H1 (cell line): ENCODE results near the gene PKD1L1. TPM values are rescaled to one million over a fixed set of nuclear protein-coding genes. Genes with fewer than 3 reads are reported as not detected.

Experiments
- CTCF ChIA-PET: fragments of 300-600 bp; sonication (Branson Sonifier 250); formaldehyde crosslinking; loops from one replicate; lab custom pipeline; 2021; ENCODE audit not compliant: partially characterized antibody; lab: Charles Lee
- POLR2A ChIA-PET: fragments of 300-600 bp; sonication (Branson Sonifier 250); formaldehyde crosslinking; loops from one replicate; lab custom pipeline; 2021; ENCODE audit warnings: inconsistent platforms; ENCODE audit not compliant: partially characterized antibody; lab: Charles Lee
- DNase-seq, 2 experiments: peaks; one replicate each; pipeline versions ENCODE4 v3.0.0 to v3.0.0-alpha.2; 2010 to 2022; ENCODE audit warnings: low spot score in 2 of 2, low read depth in 1 of 2, mixed read lengths in 1 of 2
- FAIRE-seq: peaks from 2 replicates; lab custom pipeline; 2011; peaks lifted over from hg19 to GRCh38; lab: Jason Lieb, UNC
- H2AFZ ChIP-seq: 2 replicates; pipeline ENCODE4 v1.8.1; 2012; ENCODE audit warnings: low read length, inconsistent platforms
- H2AK5ac ChIP-seq: 2 replicates; pipeline ENCODE4 v1.6.1; 2013; ENCODE audit warnings: low read depth, low read length
- H2BK120ac ChIP-seq: replicated peaks from 2 replicates; pipeline ENCODE3; 2013; ENCODE audit warnings: low read depth, low read length, inconsistent platforms
- H2BK12ac ChIP-seq: 2 replicates; pipeline ENCODE4 v1.6.1; 2013; ENCODE audit warnings: low read depth, low read length
- H2BK15ac ChIP-seq: 2 replicates; pipeline ENCODE4 v1.6.1; 2013; ENCODE audit warnings: low read length
- H2BK20ac ChIP-seq: 2 replicates; pipeline ENCODE4 v1.6.1; 2013; ENCODE audit warnings: low read length
- H2BK5ac ChIP-seq: 2 replicates; pipeline ENCODE4 v1.6.1; 2013; ENCODE audit warnings: low read depth, low read length
- H3K14ac ChIP-seq: 2 replicates; pipeline ENCODE4 v1.6.1; 2013; ENCODE audit warnings: inconsistent platforms; ENCODE audit not compliant: insufficient read length
- H3K18ac ChIP-seq: 2 replicates; pipeline ENCODE4 v1.6.1; 2013; ENCODE audit warnings: low read length; ENCODE audit errors: extremely low read depth
- H3K23ac ChIP-seq: 2 replicates; pipeline ENCODE4 v1.6.1; 2013; ENCODE audit warnings: inconsistent platforms; ENCODE audit not compliant: insufficient read length
- H3K23me2 ChIP-seq: 2 replicates; pipeline ENCODE4 v1.6.1; 2013; ENCODE audit warnings: low read depth, low read length
- H3K27ac ChIP-seq: 2 replicates; pipeline ENCODE4 v1.6.1; 2011; ENCODE audit warnings: low read depth, low read length, inconsistent platforms
- H3K27me3 ChIP-seq, 4 experiments: replicated peaks in 1 of 4; 1 replicate in 1 of 4; 2 replicates in 3 of 4; pipeline versions ENCODE4 v1.6.1 to v1.8.1; 2011 to 2013; ENCODE audit warnings: low read length in 3 of 4, mild to moderate bottlenecking in 3 of 4, inconsistent platforms in 2 of 4, mixed read lengths in 2 of 4, moderate library complexity in 1 of 4; ENCODE audit not compliant: control insufficient read depth in 3 of 4, insufficient read depth in 3 of 4; ENCODE audit errors: extremely low read depth in 1 of 4
- H3K36me3 ChIP-seq, 4 experiments: 2 replicates each; pipeline versions ENCODE4 v1.6.1 to v1.8.1; 2011 to 2013; ENCODE audit warnings: mild to moderate bottlenecking in 4 of 4, low read length in 3 of 4, moderate library complexity in 2 of 4, control low read depth in 1 of 4, inconsistent platforms in 1 of 4; ENCODE audit not compliant: insufficient read depth in 4 of 4, control insufficient read depth in 2 of 4
- H3K4ac ChIP-seq: replicated peaks from 2 replicates; pipeline ENCODE3; 2013; ENCODE audit warnings: low read length, low read depth, mixed read lengths, inconsistent platforms; ENCODE audit not compliant: insufficient read length
- H3K4me1 ChIP-seq, 4 experiments: replicated peaks in 1 of 4; 1 replicate in 1 of 4; 2 replicates in 3 of 4; pipeline versions ENCODE4 v1.6.1 to v1.8.1; 2011 to 2013; ENCODE audit warnings: low read length in 3 of 4, inconsistent platforms in 2 of 4, mixed read lengths in 1 of 4; ENCODE audit not compliant: insufficient read depth in 4 of 4, control insufficient read depth in 3 of 4
- H3K4me2 ChIP-seq, 2 experiments: 2 replicates each; pipeline versions ENCODE4 v1.6.1 to v1.8.1; 2011 to 2013; ENCODE audit warnings: low read depth in 2 of 2, low read length in 2 of 2, control low read depth in 1 of 2, inconsistent platforms in 1 of 2, mild to moderate bottlenecking in 1 of 2; ENCODE audit not compliant: insufficient read depth in 1 of 2
- H3K4me3 ChIP-seq, 4 experiments: fragments of 200-600, 300-600 bp in 1 of 4; sonication (generic), shearing (Covaris generic), sonication (Bioruptor Twin) in 1 of 4; 2 replicates each; pipeline versions ENCODE4 v1.5.1 to v1.8.1; 2011 to 2016; ENCODE audit warnings: low read length in 4 of 4, low read depth in 3 of 4, control low read depth in 2 of 4, inconsistent platforms in 2 of 4, mild to moderate bottlenecking in 2 of 4, mixed read lengths in 1 of 4, moderate library complexity in 1 of 4; ENCODE audit not compliant: insufficient read depth in 2 of 4; ENCODE audit errors: extremely low read depth in 1 of 4
- H3K56ac ChIP-seq: replicated peaks from 2 replicates; pipeline ENCODE3; 2013; ENCODE audit warnings: low read depth, mild to moderate bottlenecking, mixed read lengths, low read length, inconsistent platforms; ENCODE audit not compliant: insufficient read length
- H3K79me1 ChIP-seq: 2 replicates; pipeline ENCODE4 v1.6.1; 2013; ENCODE audit warnings: low read depth, low read length, control low read depth
- H3K79me2 ChIP-seq, 2 experiments: 2 replicates each; pipeline versions ENCODE4 v1.6.1 to v1.8.1; 2012 to 2013; ENCODE audit warnings: low read length in 2 of 2, mild to moderate bottlenecking in 2 of 2, inconsistent platforms in 1 of 2; ENCODE audit not compliant: insufficient read depth in 2 of 2, control insufficient read depth in 1 of 2
- H3K9ac ChIP-seq, 4 experiments: replicated peaks in 1 of 4; 1 replicate in 1 of 4; 2 replicates in 3 of 4; pipeline versions ENCODE4 v1.6.1 to v1.8.1; 2011 to 2013; ENCODE audit warnings: low read depth in 3 of 4, low read length in 3 of 4, control low read depth in 2 of 4, mild to moderate bottlenecking in 2 of 4, moderate library complexity in 2 of 4, inconsistent platforms in 1 of 4; ENCODE audit errors: extremely low read depth in 1 of 4
- H3K9me3 ChIP-seq, 2 experiments: 2 replicates each; pipeline versions ENCODE4 v1.6.1 to v1.8.1; 2012 to 2013; ENCODE audit warnings: mild to moderate bottlenecking in 2 of 2, moderate library complexity in 2 of 2, control low read depth in 1 of 2, inconsistent platforms in 1 of 2, low read depth in 1 of 2, low read length in 1 of 2, mixed read lengths in 1 of 2; ENCODE audit not compliant: insufficient read depth in 2 of 2
- H4K20me1 ChIP-seq, 2 experiments: replicated peaks in 1 of 2; 2 replicates each; pipeline versions ENCODE3 to v1.8.1; 2011 to 2013; ENCODE audit warnings: inconsistent platforms in 2 of 2, low read length in 2 of 2, mild to moderate bottlenecking in 1 of 2; ENCODE audit not compliant: insufficient read depth in 2 of 2, control insufficient read depth in 1 of 2
- H4K5ac ChIP-seq: 2 replicates; pipeline ENCODE4 v1.6.1; 2013; ENCODE audit warnings: low read length, low read depth, mixed read lengths, inconsistent platforms; ENCODE audit not compliant: insufficient read length
- H4K8ac ChIP-seq: 2 replicates; pipeline ENCODE4 v1.8.0; 2013; ENCODE audit warnings: mild to moderate bottlenecking, moderate library complexity, low read length, inconsistent platforms; ENCODE audit not compliant: insufficient read depth; ENCODE audit errors: extremely low read depth
- H4K91ac ChIP-seq: replicated peaks from 2 replicates; pipeline ENCODE3; 2013; ENCODE audit warnings: low read length, mixed read lengths, inconsistent platforms; ENCODE audit not compliant: insufficient read length
- KDM1A ChIP-seq: fragments of 200-600, 300-600 bp; sonication (generic); IDR thresholded peaks from 2 replicates; pipeline ENCODE4 v1.7.1; 2016; ENCODE audit warnings: mild to moderate bottlenecking, low read length, borderline replicate concordance
- KDM4A ChIP-seq: IDR thresholded peaks from one replicate; pipeline ENCODE4 v1.7.1; 2012; ENCODE audit warnings: low read depth, mild to moderate bottlenecking, moderate library complexity, low read length, inconsistent platforms; ENCODE audit not compliant: severe bottlenecking
- POU5F1 ChIP-seq: IDR thresholded peaks from 2 replicates; pipeline ENCODE4 v1.6.1; 2011; ENCODE audit warnings: low read depth, mild to moderate bottlenecking, low read length, moderate library complexity
- RXRA ChIP-seq: IDR thresholded peaks from 2 replicates; pipeline ENCODE4 v1.6.1; 2011; ENCODE audit warnings: low read depth, mild to moderate bottlenecking, low read length, moderate library complexity; ENCODE audit not compliant: insufficient read depth
- TBP ChIP-seq: IDR thresholded peaks from 2 replicates; pipeline ENCODE4 v1.6.1; 2011; ENCODE audit warnings: low read depth, low read length, improper control_type of control experiment
- TEAD4 ChIP-seq: IDR thresholded peaks from 2 replicates; pipeline ENCODE4 v1.6.1; 2012; ENCODE audit warnings: low read depth, low read length, inconsistent platforms, mixed read lengths
- WGBS, 2 experiments: shearing (Covaris generic) in 1 of 2; methylation state at CpG; one replicate each; pipeline versions ENCODE4 v1.1.6 to v1.1.7; 2013 to 2015; ENCODE audit warnings: low lambda C conversion rate in 2 of 2, mixed read lengths in 2 of 2, inconsistent platforms in 1 of 2, low coverage in 1 of 2, missing lambda C conversion rate in 1 of 2; ENCODE audit not compliant: insufficient replicate concordance in 2 of 2, insufficient coverage in 1 of 2, insufficient read length in 1 of 2; ENCODE audit errors: extremely low coverage in 1 of 2, missing lambda C conversion rate in 1 of 2; 5-methylcytosine and 5-hydroxymethylcytosine counted together
- polyA plus RNA-seq, 7 experiments: library from polyadenylated mRNA; depleted of rRNA in 3 of 7; stranded (reverse) in 5 of 7; unstranded in 2 of 7; fragments of >200 nt in 5 of 7; fragments of 200-250 nt in 2 of 7; gene quantifications; 1 replicate in 5 of 7; 2 replicates in 1 of 7; 4 replicates in 1 of 7; pipeline versions ENCODE4 v1.2.1 to v1.2.3, GENCODE V29; 2011 to 2013; ENCODE audit warnings: missing spikeins in 2 of 7, mixed read lengths in 2 of 7
- total RNA-seq: library from RNA; stranded (reverse); fragmentation: NEBNext Ultra II Directional; extraction: Animal tissue kit (Norgen Biotek cat#: 25700); gene quantifications from 2 replicates; pipeline ENCODE4 v1.2.1, GENCODE V29; 2021

The PKD1L1 gene
- total and polyA plus RNA-seq, 2 of the 8 experiments (the other 6 are each of a cell fraction or from before 2014, with no cell fraction given): 0.22 to 0.35 TPM

DNA sequence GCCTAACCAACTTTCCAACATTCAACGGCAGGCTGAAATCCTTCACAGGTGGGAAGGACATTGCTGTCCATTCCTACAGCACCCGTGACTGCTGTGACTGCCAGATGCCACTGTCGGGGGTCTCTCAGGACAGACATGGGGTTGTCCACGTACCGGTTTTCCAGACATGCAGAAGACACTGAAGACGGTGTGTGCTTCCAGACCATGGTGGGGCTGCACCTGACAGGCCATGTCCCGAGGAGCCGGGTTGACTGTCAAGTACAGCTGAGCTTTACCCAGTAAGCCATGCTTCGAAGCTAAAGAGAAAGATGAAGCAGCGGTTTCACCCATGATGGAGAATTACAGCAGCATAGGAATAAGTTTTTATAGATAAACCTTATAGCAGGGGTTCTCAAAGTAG is 70.9 kb downstream of the PKD1L1 start:
- Histone ChIP-seq H3K23ac (no peak overlapping the region), H3K4me2 (no peak overlapping the region), H3K9me3 (no peaks in the 10 kb centered on the region), H3K23me2 (no peaks in the 10 kb centered on the region; the same call in 1 of the 2 replicates), H3K56ac (no peak overlapping the region), H2AK5ac (no peak overlapping the region), H3K14ac (no peak overlapping the region), H2BK15ac (no peak overlapping the region), H3K18ac (no peak overlapping the region), H2AFZ (no peak overlapping the region), H2BK20ac (no peak overlapping the region), H3K27ac (no peak overlapping the region), H3K4me1 (no peaks in the 10 kb centered on the region; a peak in 2 of 7 replicates), H3K27me3 (no peaks in the 10 kb centered on the region), H2BK5ac (no peak overlapping the region), H3K79me2 (no peaks in the 10 kb centered on the region), H4K20me1 (no peaks in the 10 kb centered on the region), H4K91ac (no peak overlapping the region), H4K8ac (no peak overlapping the region), H3K79me1 (0 out of 2 replicates have a peak, but pooled peaks cover 2% of the 10 kb centered on the region), H2BK120ac (no peak overlapping the region), H4K5ac (no peak overlapping the region), H2BK12ac (no peak overlapping the region), H3K36me3 (no peaks in the 10 kb centered on the region), H3K9ac (no peak overlapping the region), H3K4me3 (no peak overlapping the region), H3K4ac (no peak overlapping the region)
- FAIRE-seq: no peak
- ChIA-PET POLR2A (no interaction called here), CTCF (no interaction called here)
- 94% methylated on average over 10 of the region's 10 CpGs; no CpG with 5 or more reads in 1 of the 2 experiments for WGBS, 2 experiments
- no peak for DNase-seq
- TF ChIP-seq KDM1A: no peak
- no peak for TF ChIP-seq RXRA
- no peak for TF ChIP-seq POU5F1
- no peak for TF ChIP-seq KDM4A
- no peak for TF ChIP-seq TEAD4
- no peak for TF ChIP-seq TBP
